Ishikawa (cell line): ENCODE results near the gene FADS2.

Source experiments
- NFIC ChIP-seq: IDR thresholded peaks from 2 replicates; pipeline ENCODE4 v1.6.1; 2012
- TAF1 ChIP-seq: IDR thresholded peaks from 2 replicates; pipeline ENCODE4 v1.6.1; 2012; ENCODE audit warnings: low read depth, mild to moderate bottlenecking

DNA sequence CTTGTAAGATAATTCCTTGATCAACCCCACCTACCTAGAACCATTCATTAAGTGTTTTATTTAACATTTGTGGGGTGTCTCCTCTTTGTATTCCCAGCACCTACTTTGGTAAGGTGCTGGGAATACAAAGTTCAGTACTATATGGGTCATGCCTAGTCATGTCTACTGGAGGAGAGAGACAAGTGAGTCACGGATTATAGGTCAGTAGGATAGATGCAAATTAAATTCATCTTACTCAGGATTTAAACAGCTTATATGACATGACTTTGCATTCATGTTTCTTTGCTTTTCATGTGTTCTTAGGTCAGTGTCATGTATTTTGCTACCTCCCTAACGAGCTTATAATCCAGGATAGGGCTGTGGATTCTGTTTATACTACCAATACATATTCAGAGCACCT is 7.9 kb upstream of the FADS2 start:
- no peak for TF ChIP-seq TAF1
- no peak for TF ChIP-seq NFIC
